ENCODE data around the gene GPR61.

The GPR61 gene

GRCh38 chr1:109578947-109579443 is 39.3 kb downstream of the GPR61 start:
- DNase-seq: no peak

DNA sequence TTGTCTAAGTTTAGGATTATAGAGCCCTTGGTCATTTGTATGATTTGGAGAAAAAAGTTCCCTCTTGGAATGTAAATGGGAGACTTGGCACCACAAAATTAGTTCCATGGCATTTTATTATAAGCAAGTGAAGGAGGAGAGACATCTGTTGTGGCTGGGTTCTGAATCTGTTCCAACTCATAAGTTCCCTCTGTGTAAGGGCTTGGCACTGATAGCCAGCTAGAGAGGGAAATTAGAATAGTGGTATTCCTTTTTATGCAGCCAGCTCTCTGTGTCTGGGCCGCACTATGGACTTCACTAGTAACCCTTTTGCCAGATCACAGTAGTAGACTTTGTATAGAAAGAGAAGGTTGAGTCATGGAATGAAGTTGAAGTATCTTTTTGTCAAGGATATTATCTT is 39.8 kb downstream of the GPR61 start:
- no peak for DNase-seq

DNA sequence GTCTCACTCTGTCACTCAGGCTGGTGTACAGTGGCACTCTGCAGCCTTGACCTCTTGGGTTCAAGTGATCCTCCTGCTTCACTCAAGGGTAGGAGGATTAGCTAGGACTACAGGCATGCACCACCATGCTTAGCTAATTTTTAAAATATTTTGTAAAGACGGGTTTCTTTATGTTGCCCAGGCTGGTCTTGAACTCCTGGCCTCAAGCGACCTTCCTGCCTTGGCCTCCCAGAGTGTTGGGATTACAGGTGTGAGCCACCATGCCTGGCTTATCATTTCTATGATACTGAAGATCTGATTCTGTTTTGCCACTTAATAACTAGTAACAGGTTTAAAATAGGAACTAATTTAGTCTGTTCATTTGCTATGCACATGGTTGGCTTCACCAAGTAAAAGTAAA is 42.3 kb downstream of the GPR61 start:
- no peak for DNase-seq

DNA sequence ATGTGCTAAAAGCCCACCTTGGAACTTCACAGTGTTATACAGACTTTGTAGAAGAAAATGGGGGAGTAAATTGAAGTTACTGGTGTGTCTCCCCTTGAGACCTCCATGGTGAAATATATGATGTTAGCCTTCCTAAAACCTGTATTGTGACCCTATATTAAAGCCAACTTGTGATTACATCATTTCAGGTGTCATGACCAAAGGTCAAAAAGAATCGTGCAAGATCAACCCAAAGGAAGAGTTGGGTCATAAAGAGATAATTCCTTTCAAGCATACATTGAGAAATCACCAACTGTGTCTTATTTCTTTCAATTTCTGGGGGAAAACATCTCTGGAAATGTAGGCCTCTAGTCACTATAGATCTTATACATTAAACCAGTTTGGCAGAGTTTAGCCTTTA is 45.1 kb downstream of the GPR61 start:
- no peak for DNase-seq

- DNase-seq: no peak
Observed at GRCh38 chr1:109586055-109586454, 46.4 kb downstream of the GPR61 start.

GRCh38 chr1:109589177-109589576 is 49.5 kb downstream of the GPR61 start:
- DNase-seq: no peak

DNA sequence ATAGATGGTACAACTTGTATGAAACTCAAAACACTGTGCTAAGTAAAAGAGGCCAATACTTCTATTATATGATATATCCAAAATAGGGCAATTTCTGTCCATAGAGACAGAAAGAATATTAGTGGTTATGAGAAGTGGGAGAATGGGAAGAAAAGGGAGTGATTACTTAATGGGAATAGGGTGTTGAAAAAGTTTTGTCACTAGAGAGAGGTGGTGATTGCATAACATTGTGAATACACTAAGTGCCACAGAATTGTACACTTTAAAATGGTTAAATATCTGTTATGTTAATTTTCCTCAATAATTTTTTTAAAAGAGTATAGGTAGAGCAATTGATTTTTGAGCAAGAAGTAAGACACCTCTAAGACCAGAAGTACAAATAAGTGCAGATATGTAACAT is 50.0 kb downstream of the GPR61 start:
- DNase-seq: no peak

GRCh38 chr1:109592916-109593315 is 53.2 kb downstream of the GPR61 start:
- DNase-seq: no peak

GRCh38 chr1:109595531-109595930 is 55.9 kb downstream of the GPR61 start:
- DNase-seq: no peak
